HFF-Myc (cell line): ENCODE results near the gene TXLNG.
"Not testable (repeated sequence)": the region's sequence is repeated elsewhere in the genome, so short reads cannot be mapped to it uniquely, and the experiment has no call there.

Experiments used
- DNase-seq: peaks from one replicate; pipeline ENCODE4 v3.0.0-alpha.2; 2011; ENCODE audit warnings: low read depth; ENCODE audit errors: extremely low read depth
- H3K4me3 ChIP-seq: replicated peaks from 2 replicates; pipeline ENCODE4 v1.5.1; 2011; ENCODE audit warnings: low read depth, mild to moderate bottlenecking, control low read depth, low read length
- TF ChIP-seq, protein P1 (sequence below): IDR thresholded peaks from 2 replicates; pipeline ENCODE4 v1.5.1; 2012; ENCODE audit warnings: mild to moderate bottlenecking, low read depth, low read length, control low read depth; ENCODE audit errors: missing control alignments

The TXLNG gene

DNA sequence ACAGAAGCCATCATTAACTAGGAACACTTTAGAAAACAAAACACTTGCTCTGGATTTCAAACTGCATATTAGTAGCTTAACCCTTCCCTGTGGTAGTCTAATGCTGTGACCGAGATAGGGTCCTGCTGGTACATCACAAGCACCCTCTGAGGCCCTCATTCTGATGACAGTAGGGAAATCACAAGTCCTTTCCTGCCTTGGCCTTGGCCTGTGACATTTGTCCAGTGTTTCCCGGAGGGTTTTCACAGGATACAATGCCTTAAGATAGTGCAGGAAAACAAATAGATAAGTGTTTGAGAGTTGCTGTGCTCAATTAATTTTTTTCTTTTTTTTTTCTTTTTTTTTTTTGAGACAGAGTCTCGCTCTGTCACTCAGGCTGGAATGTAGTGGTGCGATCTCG, 37.8 kb upstream of the TXLNG start:
- no peak for DNase-seq
- H3K4me3 ChIP-seq: no peak overlapping the region
- TF ChIP-seq, protein P1, sequence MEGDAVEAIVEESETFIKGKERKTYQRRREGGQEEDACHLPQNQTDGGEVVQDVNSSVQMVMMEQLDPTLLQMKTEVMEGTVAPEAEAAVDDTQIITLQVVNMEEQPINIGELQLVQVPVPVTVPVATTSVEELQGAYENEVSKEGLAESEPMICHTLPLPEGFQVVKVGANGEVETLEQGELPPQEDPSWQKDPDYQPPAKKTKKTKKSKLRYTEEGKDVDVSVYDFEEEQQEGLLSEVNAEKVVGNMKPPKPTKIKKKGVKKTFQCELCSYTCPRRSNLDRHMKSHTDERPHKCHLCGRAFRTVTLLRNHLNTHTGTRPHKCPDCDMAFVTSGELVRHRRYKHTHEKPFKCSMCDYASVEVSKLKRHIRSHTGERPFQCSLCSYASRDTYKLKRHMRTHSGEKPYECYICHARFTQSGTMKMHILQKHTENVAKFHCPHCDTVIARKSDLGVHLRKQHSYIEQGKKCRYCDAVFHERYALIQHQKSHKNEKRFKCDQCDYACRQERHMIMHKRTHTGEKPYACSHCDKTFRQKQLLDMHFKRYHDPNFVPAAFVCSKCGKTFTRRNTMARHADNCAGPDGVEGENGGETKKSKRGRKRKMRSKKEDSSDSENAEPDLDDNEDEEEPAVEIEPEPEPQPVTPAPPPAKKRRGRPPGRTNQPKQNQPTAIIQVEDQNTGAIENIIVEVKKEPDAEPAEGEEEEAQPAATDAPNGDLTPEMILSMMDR: no peak

- H3K4me3 ChIP-seq: no peak overlapping the region
- DNase-seq: no peak
- TF ChIP-seq, protein P1: no peak
Measured at GRCh38 chrX:16750136-16750535, 36.1 kb upstream of the TXLNG start.

GRCh38 chrX:16754019-16754418, 32.2 kb upstream of the TXLNG start:
- H3K4me3 ChIP-seq: no peak overlapping the region
- DNase-seq: no peak
- TF ChIP-seq, protein P1: no peak

- TF ChIP-seq, protein P1: no peak
- no peak overlapping the region for H3K4me3 ChIP-seq
- DNase-seq: no peak
Measured at GRCh38 chrX:16756724-16757123, 29.5 kb upstream of the TXLNG start.

- not testable (repeated sequence) for DNase-seq, H3K4me3 ChIP-seq
Measured at GRCh38 chrX:16761500-16761899, 24.8 kb upstream of the TXLNG start.

GRCh38 chrX:16762579-16762978, 23.7 kb upstream of the TXLNG start:
- no peak for DNase-seq
- no peak overlapping the region for H3K4me3 ChIP-seq
- TF ChIP-seq, protein P1: no peak

DNA sequence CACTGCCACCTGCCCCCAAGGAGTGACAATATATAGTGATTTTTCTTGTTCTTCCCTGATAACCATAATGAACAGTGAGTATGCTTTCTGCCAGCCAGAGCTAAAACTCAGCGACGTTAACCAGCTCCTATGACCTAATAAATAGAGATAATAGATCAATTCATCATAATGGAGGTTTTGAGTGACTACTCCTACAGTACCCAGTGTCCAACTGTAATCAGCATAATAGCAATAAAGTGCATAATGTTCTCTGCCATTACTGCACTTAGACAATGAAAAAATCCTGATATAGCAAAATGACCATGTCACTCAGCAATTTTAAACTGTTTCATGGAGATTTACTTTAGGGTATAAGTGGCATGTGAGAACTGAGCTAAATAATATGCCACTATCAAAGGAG, 20.7 kb upstream of the TXLNG start:
- DNase-seq: no peak
- TF ChIP-seq, protein P1: no peak
- H3K4me3 ChIP-seq: no peak overlapping the region

DNA sequence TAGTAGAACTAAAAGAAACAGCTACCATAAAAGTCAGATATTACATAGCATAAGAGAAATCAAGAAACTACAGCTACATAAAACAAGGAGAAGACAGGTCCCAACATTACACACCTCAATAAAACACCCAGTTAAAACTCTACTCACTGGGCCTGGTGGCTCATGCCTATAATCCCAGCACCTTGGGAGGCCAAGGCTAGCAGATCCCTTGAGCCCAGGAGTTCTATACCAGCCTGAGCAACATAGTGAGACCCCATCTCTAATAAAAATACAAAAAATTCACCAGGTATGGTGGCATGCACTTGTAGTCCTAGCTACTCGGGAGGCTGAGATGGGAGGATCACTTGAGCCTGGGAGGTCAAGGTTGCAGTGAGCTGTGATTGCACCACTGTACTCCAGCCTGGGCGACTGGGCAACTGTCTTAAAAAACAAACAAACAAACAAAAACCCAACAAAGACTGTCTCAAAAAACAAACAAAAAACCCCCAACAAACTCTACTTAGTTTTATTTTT, 15.2 kb upstream of the TXLNG start:
- DNase-seq: no peak
- H3K4me3 ChIP-seq: no peak overlapping the region
- TF ChIP-seq, protein P1: no peak
